GM12878 (cell line): ENCODE measurements around the gene ARHGAP40. TPM values are rescaled to one million over a fixed set of nuclear protein-coding genes. Genes with fewer than 3 reads are reported as not detected.

Experiments
- ATAC-seq: fragments of 200-7000 bp; cut with Tn5 transposase; 3 replicates; pipeline ENCODE4 v1.9.1; 2020; ENCODE audit warnings: mild to moderate bottlenecking, moderate library complexity
- BruUV-seq: library from RNA; stranded (reverse); fragments of 400-500 nt; replicated peaks from 2 replicates; lab custom pipeline; 2021; lab: Mats Ljungman, UMichigan
- CTCF ChIA-PET: fragments of 300-600 bp; sonication (Branson Sonifier 250); formaldehyde crosslinking; extraction: SDS; loops from one replicate; lab custom pipeline; 2021; ENCODE audit warnings: inconsistent platforms; lab: Yijun Ruan, JAX
- POLR2A ChIA-PET: fragments of 350-600 bp; formaldehyde crosslinking; extraction: SDS; loops from one replicate; lab custom pipeline; 2021; ENCODE audit warnings: inconsistent platforms; lab: Charles Lee
- RAD21 ChIA-PET: fragments of 300-600 bp; sonication (Branson Sonifier 250); formaldehyde crosslinking; loops from one replicate; lab custom pipeline; 2023; ENCODE audit warnings: antibody characterized with exemption; ENCODE audit not compliant: unreplicated experiment; lab: Charles Lee
- SMC1A ChIA-PET: fragments of 300-600 bp; sonication (Branson Sonifier 250); formaldehyde crosslinking; loops from one replicate; lab custom pipeline; 2023; ENCODE audit not compliant: unreplicated experiment, uncharacterized antibody; lab: Charles Lee
- DNase-seq: peaks from one replicate; pipeline ENCODE4 v3.0.0-alpha.2; 2011; ENCODE audit warnings: low read depth, low spot score
- FAIRE-seq: peaks from 3 replicates; lab custom pipeline; 2011; peaks lifted over from hg19 to GRCh38; lab: Jason Lieb, UNC
- H2AFZ ChIP-seq: 2 replicates; pipeline ENCODE4 v1.6.0; 2011; ENCODE audit warnings: low read depth, low read length, control low read depth; ENCODE audit not compliant: control insufficient read depth
- H3K27ac ChIP-seq: 2 replicates; pipeline ENCODE4 v1.5.1; 2011; ENCODE audit warnings: control low read depth; ENCODE audit not compliant: control insufficient read depth, insufficient read depth
- H3K27me3 ChIP-seq, 2 experiments: replicated peaks in 1 of 2; 2 replicates each; pipeline versions ENCODE4 v1.6.0 to v1.6.1; 2011; ENCODE audit warnings: low read length in 1 of 2; ENCODE audit not compliant: control insufficient read depth in 2 of 2, insufficient read depth in 2 of 2
- H3K36me3 ChIP-seq, 2 experiments: 2 replicates each; pipeline ENCODE4 v1.5.1; 2011; ENCODE audit warnings: low read length in 1 of 2; ENCODE audit not compliant: control insufficient read depth in 2 of 2, insufficient read depth in 2 of 2
- H3K4me1 ChIP-seq: 2 replicates; pipeline ENCODE4 v1.6.1; 2011; ENCODE audit warnings: mild to moderate bottlenecking, low read length, moderate library complexity, mixed read lengths; ENCODE audit not compliant: control insufficient read depth, insufficient read depth
- H3K4me2 ChIP-seq: 2 replicates; pipeline ENCODE4 v1.6.0; 2011; ENCODE audit warnings: control low read depth; ENCODE audit not compliant: control insufficient read depth, insufficient read depth
- H3K4me3 ChIP-seq: fragments of 200-600 bp; sonication (generic); 2 replicates; pipeline ENCODE4 v1.5.1; 2016
- H3K79me2 ChIP-seq: 2 replicates; pipeline ENCODE4 v1.6.0; 2011; ENCODE audit warnings: low read length; ENCODE audit not compliant: control insufficient read depth, insufficient read depth
- H3K9ac ChIP-seq: 2 replicates; pipeline ENCODE4 v1.8.0; 2011; ENCODE audit warnings: low read length, control low read depth, mixed read lengths; ENCODE audit not compliant: control insufficient read depth, insufficient read depth
- H3K9me3 ChIP-seq: replicated peaks from 3 replicates; pipeline ENCODE4 v1.5.1; 2011; ENCODE audit warnings: mild to moderate bottlenecking, low read length; ENCODE audit not compliant: control insufficient read depth, insufficient read depth
- H4K20me1 ChIP-seq: 2 replicates; pipeline ENCODE4 v1.6.0; 2011; ENCODE audit not compliant: control insufficient read depth, insufficient read depth
- CBFB ChIP-seq: IDR thresholded peaks from 2 replicates; pipeline ENCODE4 v1.6.1; 2016; ENCODE audit warnings: antibody characterized with exemption, low read depth
- FOXM1 ChIP-seq: IDR thresholded peaks from 2 replicates; pipeline ENCODE4 v1.6.1; 2012; ENCODE audit warnings: low read depth, mild to moderate bottlenecking, inconsistent platforms, low read length, moderate library complexity
- HCFC1 ChIP-seq: fragments of 150-350 bp; IDR thresholded peaks from 2 replicates; pipeline ENCODE4 v1.6.1; 2014; ENCODE audit warnings: low read length
- MEF2B ChIP-seq: fragments of 450-650 bp; IDR thresholded peaks from 2 replicates; pipeline ENCODE4 v1.6.1; 2018; ENCODE audit warnings: mild to moderate bottlenecking, moderate library complexity; ENCODE audit not compliant: partially characterized antibody, poor library complexity, severe bottlenecking
- PML ChIP-seq: IDR thresholded peaks from 2 replicates; pipeline ENCODE4 v1.6.1; 2012; ENCODE audit warnings: low read length, inconsistent platforms
- SIX5 ChIP-seq: IDR thresholded peaks from 2 replicates; pipeline ENCODE4 v1.6.1; 2011; ENCODE audit warnings: mild to moderate bottlenecking, low read depth, low read length, moderate library complexity; ENCODE audit not compliant: severe bottlenecking
- SMAD5 ChIP-seq: IDR thresholded peaks from 2 replicates; pipeline ENCODE4 v1.6.1; 2016; ENCODE audit warnings: antibody characterized with exemption, low read depth
- SMC3 ChIP-seq: IDR thresholded peaks from 2 replicates; pipeline ENCODE4 v1.6.1; 2011; ENCODE audit warnings: low read length, improper control_type of control experiment, borderline replicate concordance
- ZNF24 ChIP-seq: fragments of 450-650 bp; IDR thresholded peaks from 2 replicates; pipeline ENCODE4 v1.6.1; 2017; ENCODE audit warnings: antibody characterized with exemption, mild to moderate bottlenecking
- WGBS: methylation state at CpG from one replicate; pipeline ENCODE4 v1.1.6; 2016; ENCODE audit warnings: low lambda C conversion rate; ENCODE audit not compliant: insufficient replicate concordance, insufficient coverage; ENCODE audit errors: missing lambda C conversion rate; 5-methylcytosine and 5-hydroxymethylcytosine counted together
- in situ Hi-C: fragments of 300-500 bp; cut with MboI; formaldehyde crosslinking; loops from 9 replicates; pipeline ENCODE4 v1.14.3; 2018; ENCODE audit warnings: mixed read lengths
- intact Hi-C: fragments of 100-400 bp; cut with micrococcal nuclease; formaldehyde crosslinking; loops from one replicate; pipeline ENCODE4 v1.14.2; 2022; ENCODE audit not compliant: unreplicated experiment
- polyA plus RNA-seq, 11 experiments: library from polyadenylated mRNA; depleted of rRNA in 4 of 11; unstranded in 6 of 11; stranded (reverse) in 5 of 11; fragments of >200 nt; fragmentation: Nextera tagmentation in 4 of 11; fragmentation: Illumina TruSeq in 1 of 11; extraction: Ambion mirVana in 4 of 11; extraction: Trizol in 1 of 11; gene quantifications; 1 replicate in 1 of 11; 2 replicates in 10 of 11; pipeline versions ENCODE4 v1.2.1 to v1.2.3, GENCODE V29; 2011 to 2016; ENCODE audit warnings: inconsistent platforms in 2 of 11, missing spikeins in 2 of 11, low read depth in 1 of 11
- total RNA-seq, 4 experiments: library from RNA; depleted of rRNA in 3 of 4; stranded (reverse); fragments of >200 nt in 3 of 4; fragmentation: Illumina TruSeq in 1 of 4; extraction: Trizol in 1 of 4; gene quantifications; 2 replicates each; pipeline versions ENCODE4 v1.2.1 to v1.2.3, GENCODE V29; 2013 to 2021

Gene ARHGAP40
- total and polyA plus RNA-seq, 10 of the 15 experiments (the other 5 are each of a cell fraction or from before 2014, with no cell fraction given) = 0.06 to 0.07 TPM; not detected in 8

- in situ Hi-C loops (no loop called here), intact Hi-C loops (no loop called here)
- DNase-seq (no peak), ATAC-seq (no peak), FAIRE-seq (no peak)
- RAD21 ChIA-PET = interaction anchor here (0.7 to 6.4 kb wide), 3 partner anchors 108 to 233 kb away, joined by 3 to 46 read pairs (median 3); partner anchors contain the start of gene ACTR5
- no peak overlapping the region for H3K4me3 ChIP-seq
- TF ChIP-seq FOXM1 = no peak
- no peak for TF ChIP-seq SMC3
- TF ChIP-seq ZNF24 = no peak
- TF ChIP-seq PML = no peak
- no peak for TF ChIP-seq MEF2B
- no peak for TF ChIP-seq SIX5
- no peak for TF ChIP-seq HCFC1
- TF ChIP-seq SMAD5 = no peak
- no peak for TF ChIP-seq CBFB
- no peak overlapping the region for H2AFZ ChIP-seq
- H3K36me3 ChIP-seq = no peaks in the 10 kb centered on the region
- SMC1A ChIA-PET = interaction anchor here (0.6 to 1.7 kb wide), 2 partner anchors 73 to 108 kb away, joined by 3 to 7 read pairs; no protein-coding TSS in a partner anchor
- H4K20me1 ChIP-seq = no peaks in the 10 kb centered on the region
- no peaks in the 10 kb centered on the region; the same call in none of the 2 replicates for H3K4me1 ChIP-seq
- no peak overlapping the region for H3K27ac ChIP-seq
- H3K9me3 ChIP-seq = no peaks in the 10 kb centered on the region
- no peak overlapping the region for H3K4me2 ChIP-seq
- H3K79me2 ChIP-seq = no peaks in the 10 kb centered on the region
- POLR2A ChIA-PET = no interaction called here
- CTCF ChIA-PET = interaction anchor here (1.0 to 2.2 kb wide), 7 partner anchors 8 to 406 kb away, joined by 3 to 10 read pairs (median 5); no protein-coding TSS in a partner anchor
- 32% methylated on average over 2 of the region's 2 CpGs for WGBS
- H3K27me3 ChIP-seq = peaks cover 0 to 3% of the 10 kb centered on the region in 2 experiments; a peak in 3 of 4 replicates
- no TSS peak for BruUV-seq
- no peak overlapping the region for H3K9ac ChIP-seq
Measured at GRCh38 chr20:38642498-38642897, 40.9 kb downstream of the ARHGAP40 start.
